ENCODE results near the gene PTPRF. TPM values are rescaled to one million over a fixed set of nuclear protein-coding genes. Genes with fewer than 3 reads are reported as not detected.

PTPRF gene
- total and polyA plus RNA-seq, 9 donors, result 24.4 to 165 (median 76.8) TPM

DNA sequence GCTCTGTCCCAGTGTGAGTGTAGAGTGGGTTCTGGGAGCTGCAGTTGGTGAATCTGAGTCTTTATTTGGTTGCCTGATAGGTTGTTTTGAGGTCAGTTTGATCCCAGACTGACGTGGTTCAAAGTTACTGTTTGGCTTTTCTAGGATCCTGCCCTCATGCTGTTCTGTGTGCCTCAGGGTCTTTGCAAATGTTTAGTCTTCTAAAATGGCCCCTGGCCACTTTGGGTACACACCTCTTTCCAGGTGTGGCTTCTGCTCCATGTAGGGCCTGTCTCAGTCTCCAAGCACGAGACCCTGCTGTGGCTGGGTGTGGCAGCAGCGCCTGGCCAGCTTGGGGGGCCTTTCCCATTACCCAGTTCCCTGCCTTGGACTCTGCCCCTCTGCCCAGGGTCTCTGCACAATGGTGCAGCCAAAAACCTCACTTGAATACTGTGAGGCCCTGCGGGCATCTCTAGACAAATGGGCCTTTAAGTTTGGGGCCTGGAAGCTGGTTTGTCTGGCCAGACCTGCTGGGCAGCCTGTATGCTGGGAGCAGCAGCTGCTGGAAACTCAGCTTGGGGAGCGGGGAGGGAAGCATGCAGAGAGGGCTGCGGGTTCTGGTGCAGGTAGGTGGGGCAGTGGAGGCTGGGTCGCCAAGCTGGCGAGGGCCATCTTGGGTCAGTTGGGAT lies 5.6 kb downstream of the PTPRF start:
- DNase-seq, result peak in 1 of 5 donors; percentile 10
- Histone ChIP-seq H3K27ac (no peak overlapping the region), H3K4me1 (ENCODE audit: insufficient read depth) (peaks cover 11% of the 10 kb centered on the region), H3K27me3 (no peaks in the 10 kb centered on the region), H3K36me3 (no peaks in the 10 kb centered on the region), H3K4me3 (no peak overlapping the region), H3K9me3 (no peaks in the 10 kb centered on the region)
- TF ChIP-seq POLR2A (IDR thresholded peaks at IDR 0.05) (no peak), EP300 (IDR thresholded peaks at IDR 0.05) (no peak)
- TF ChIP-seq, protein P1, sequence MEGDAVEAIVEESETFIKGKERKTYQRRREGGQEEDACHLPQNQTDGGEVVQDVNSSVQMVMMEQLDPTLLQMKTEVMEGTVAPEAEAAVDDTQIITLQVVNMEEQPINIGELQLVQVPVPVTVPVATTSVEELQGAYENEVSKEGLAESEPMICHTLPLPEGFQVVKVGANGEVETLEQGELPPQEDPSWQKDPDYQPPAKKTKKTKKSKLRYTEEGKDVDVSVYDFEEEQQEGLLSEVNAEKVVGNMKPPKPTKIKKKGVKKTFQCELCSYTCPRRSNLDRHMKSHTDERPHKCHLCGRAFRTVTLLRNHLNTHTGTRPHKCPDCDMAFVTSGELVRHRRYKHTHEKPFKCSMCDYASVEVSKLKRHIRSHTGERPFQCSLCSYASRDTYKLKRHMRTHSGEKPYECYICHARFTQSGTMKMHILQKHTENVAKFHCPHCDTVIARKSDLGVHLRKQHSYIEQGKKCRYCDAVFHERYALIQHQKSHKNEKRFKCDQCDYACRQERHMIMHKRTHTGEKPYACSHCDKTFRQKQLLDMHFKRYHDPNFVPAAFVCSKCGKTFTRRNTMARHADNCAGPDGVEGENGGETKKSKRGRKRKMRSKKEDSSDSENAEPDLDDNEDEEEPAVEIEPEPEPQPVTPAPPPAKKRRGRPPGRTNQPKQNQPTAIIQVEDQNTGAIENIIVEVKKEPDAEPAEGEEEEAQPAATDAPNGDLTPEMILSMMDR (IDR thresholded peaks at IDR 0.05), result no peak
- WGBS, 3 donors, result 85 to 91% (median 90%) methylated on average over 8 of the region's 8 CpGs
- intact Hi-C loops (cut with DNase I), result loop anchor here in 3 of 4 donors (10.0 kb wide), 4 partner anchors 108 to 398 kb away; partner anchors contain the start of genes ARTN (in 1 of the 3) and ST3GAL3 (in 1 of the 3)

DNA sequence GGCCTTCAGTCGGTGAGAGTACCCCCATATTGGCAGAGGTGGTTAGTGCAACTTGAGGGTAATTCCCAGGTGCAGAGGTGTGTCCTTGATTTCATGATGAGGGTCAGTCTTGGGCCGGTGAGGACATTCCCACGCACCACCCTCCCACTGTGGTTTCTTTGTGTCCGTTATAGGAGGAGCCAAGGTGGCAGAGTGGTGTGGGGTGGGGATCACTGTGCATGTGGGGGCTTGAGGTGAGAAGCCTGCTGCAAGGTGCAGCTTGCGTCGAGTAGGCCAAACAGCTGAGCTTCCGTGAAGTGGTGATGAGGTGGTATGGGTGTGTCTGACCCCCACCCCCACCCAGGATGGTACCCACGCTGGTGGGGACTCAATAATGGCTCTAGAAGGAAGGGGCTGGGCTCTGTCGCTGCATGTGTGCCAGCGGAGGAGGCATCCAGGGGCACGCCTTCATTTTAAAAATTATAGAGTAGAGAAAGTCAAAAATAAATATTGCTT lies 6.2 kb downstream of the PTPRF start:
- H3K27me3 ChIP-seq, result no peaks in the 10 kb centered on the region
- peaks cover 14% of the 10 kb centered on the region for H3K4me1 ChIP-seq (ENCODE audit: insufficient read depth)
- no peaks in the 10 kb centered on the region for H3K36me3 ChIP-seq
- intact Hi-C loops (cut with DNase I), result loop anchor here in 3 of 4 donors (10.0 kb wide), 4 partner anchors 108 to 398 kb away; partner anchors contain the start of genes ARTN (in 1 of the 3) and ST3GAL3 (in 1 of the 3)
- no peak overlapping the region for H3K27ac ChIP-seq
- DNase-seq, result peak in 1 of 5 donors; percentile 10
- H3K4me3 ChIP-seq, result no peak overlapping the region
- H3K9me3 ChIP-seq, result no peaks in the 10 kb centered on the region
- 76 to 83% (median 81%) methylated on average over 11 of the region's 11 CpGs for WGBS, 3 donors
- TF ChIP-seq POLR2A (IDR thresholded peaks at IDR 0.05) (no peak), EP300 (IDR thresholded peaks at IDR 0.05) (no peak)
- TF ChIP-seq, protein P1 (IDR thresholded peaks at IDR 0.05), result no peak

DNA sequence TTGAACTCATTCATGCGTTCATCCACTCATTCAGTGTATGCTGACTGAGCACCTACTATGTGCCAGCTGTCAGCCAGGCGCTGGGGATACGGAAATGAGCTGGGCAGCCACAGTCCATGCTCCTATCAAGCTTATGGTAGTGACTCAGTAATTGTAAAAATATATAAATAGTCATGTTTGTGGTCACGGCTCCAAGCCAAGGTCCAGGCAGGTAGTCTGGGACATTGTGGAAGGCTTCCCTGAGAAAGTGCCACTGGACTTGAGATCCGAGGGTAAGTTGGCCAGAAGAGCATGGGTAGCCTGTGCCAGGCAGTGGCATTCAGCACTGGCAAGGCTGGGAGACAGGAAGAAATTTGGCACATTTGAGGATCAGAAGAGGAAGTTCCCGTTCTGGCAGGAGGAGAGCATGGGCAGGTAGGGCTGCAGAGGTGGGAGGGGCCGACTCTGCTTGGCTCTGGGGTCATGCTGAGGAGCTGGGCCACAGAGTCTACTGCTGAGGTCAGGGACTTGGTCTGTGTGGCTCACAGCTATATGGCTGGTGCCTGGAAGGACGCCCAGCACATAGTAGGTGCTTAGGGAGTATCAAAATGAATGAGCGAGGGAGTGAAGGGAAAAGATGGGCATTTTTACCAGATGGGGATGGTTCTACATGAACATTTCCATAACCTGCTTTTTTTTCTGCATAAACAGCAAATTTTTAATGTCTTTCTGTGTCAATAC lies 6.9 kb downstream of the PTPRF start:
- intact Hi-C loops (cut with DNase I), result loop anchor here in 3 of 4 donors (10.0 kb wide), 4 partner anchors 107 to 397 kb away; partner anchors contain the start of genes ARTN (in 1 of the 3) and ST3GAL3 (in 1 of the 3)
- Histone ChIP-seq H3K36me3 (no peaks in the 10 kb centered on the region), H3K4me1 (ENCODE audit: insufficient read depth) (peaks cover 18% of the 10 kb centered on the region), H3K27me3 (no peaks in the 10 kb centered on the region), H3K9me3 (no peaks in the 10 kb centered on the region), H3K27ac (no peak overlapping the region), H3K4me3 (no peak overlapping the region)
- 86 to 92% (median 90%) methylated on average over 9 of the region's 9 CpGs for WGBS, 3 donors
- TF ChIP-seq, protein P1 (IDR thresholded peaks at IDR 0.05), result no peak
- TF ChIP-seq POLR2A (IDR thresholded peaks at IDR 0.05) (no peak), EP300 (IDR thresholded peaks at IDR 0.05) (no peak)
- DNase-seq, result peak in 1 of 5 donors; percentile 14

DNA sequence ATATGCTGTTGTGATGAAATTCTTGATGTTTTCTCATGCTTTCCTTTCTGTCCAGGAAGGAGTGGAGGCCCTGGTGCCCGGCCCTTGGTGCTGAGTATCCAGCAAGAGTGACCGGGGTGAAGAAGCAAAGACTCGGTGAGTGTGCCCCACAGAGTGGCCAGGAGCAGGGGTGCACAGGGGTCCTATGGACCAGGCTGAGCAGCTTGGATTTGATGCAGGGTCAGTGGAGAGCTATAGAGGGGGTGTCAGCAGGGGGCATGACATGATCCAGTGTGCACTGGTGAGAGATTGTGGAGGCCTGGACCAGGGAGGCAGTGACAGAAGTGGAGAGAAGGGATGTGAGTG lies 7.4 kb downstream of the PTPRF start:
- H3K27me3 ChIP-seq, result no peaks in the 10 kb centered on the region
- no peak overlapping the region for H3K4me3 ChIP-seq
- no peaks in the 10 kb centered on the region for H3K9me3 ChIP-seq
- peaks cover 18% of the 10 kb centered on the region for H3K4me1 ChIP-seq (ENCODE audit: insufficient read depth)
- H3K27ac ChIP-seq, result no peak overlapping the region
- TF ChIP-seq, protein P1 (IDR thresholded peaks at IDR 0.05), result no peak
- TF ChIP-seq POLR2A (IDR thresholded peaks at IDR 0.05) (no peak), EP300 (IDR thresholded peaks at IDR 0.05) (no peak)
- DNase-seq, result peak in 2 of 5 donors; percentile 8 to 13
- WGBS, 3 donors, result 92 to 95% (median 94%) methylated on average over 3 of the region's 3 CpGs
- no peaks in the 10 kb centered on the region for H3K36me3 ChIP-seq
- intact Hi-C loops (cut with DNase I), result loop anchor here in 3 of 4 donors (10.0 kb wide), 4 partner anchors 107 to 397 kb away; partner anchors contain the start of genes ARTN (in 1 of the 3) and ST3GAL3 (in 1 of the 3)

Measured in ovary (tissue), 9 donors.